ENCODE data around the gene NEDD4L.
A peak's percentile ranks its signal among the peaks of the same experiment; 100 is the strongest.

NEDD4L gene

GRCh38 chr18:58144671-58145285 is 100.8 kb downstream of the NEDD4L start:
- Mint-ChIP-seq H3K4me1 (no peaks in the 10 kb centered on the region), H3K36me3 (ENCODE audit: insufficient read depth) (no peaks in the 10 kb centered on the region), H3K27ac (ENCODE audit: low read depth) (no peak overlapping the region), H3K27me3 (peaks cover 43% of the 10 kb centered on the region), H3K9me3 (no peaks in the 10 kb centered on the region), H3K4me3 (no peak overlapping the region)
- ATAC-seq (replicated peaks; ENCODE audit: extremely low read depth, poor library complexity, severe bottlenecking) (no peak), DNase-seq (ENCODE audit: low spot score in 2 of 2) (no peak)

GRCh38 chr18:58146099-58146498 is 102.1 kb downstream of the NEDD4L start:
- Mint-ChIP-seq H3K27me3 (peaks cover 42% of the 10 kb centered on the region), H3K4me1 (no peaks in the 10 kb centered on the region), H3K36me3 (ENCODE audit: insufficient read depth) (no peaks in the 10 kb centered on the region), H3K4me3 (no peak overlapping the region), H3K27ac (ENCODE audit: low read depth) (no peak overlapping the region), H3K9me3 (no peaks in the 10 kb centered on the region)
- ATAC-seq (replicated peaks; ENCODE audit: extremely low read depth, poor library complexity, severe bottlenecking), result no peak
- no peak for DNase-seq (ENCODE audit: low spot score in 2 of 2)

- no peak for DNase-seq (ENCODE audit: low spot score in 2 of 2)
- peaks cover 46% of the 10 kb centered on the region for H3K27me3 Mint-ChIP-seq
- H3K27ac Mint-ChIP-seq (ENCODE audit: low read depth), result no peak overlapping the region
- H3K4me3 Mint-ChIP-seq, result no peak overlapping the region
- H3K9me3 Mint-ChIP-seq, result no peaks in the 10 kb centered on the region
- no peaks in the 10 kb centered on the region for H3K36me3 Mint-ChIP-seq (ENCODE audit: insufficient read depth)
- H3K4me1 Mint-ChIP-seq, result no peaks in the 10 kb centered on the region
- no peak for ATAC-seq (replicated peaks; ENCODE audit: extremely low read depth, poor library complexity, severe bottlenecking)
Measured at GRCh38 chr18:58148954-58149471, 105.0 kb downstream of the NEDD4L start.

GRCh38 chr18:58150772-58151171 is 106.7 kb downstream of the NEDD4L start:
- Mint-ChIP-seq H3K36me3 (ENCODE audit: insufficient read depth) (no peaks in the 10 kb centered on the region), H3K4me3 (no peak overlapping the region), H3K4me1 (no peaks in the 10 kb centered on the region), H3K27me3 (peaks cover 33% of the 10 kb centered on the region), H3K27ac (ENCODE audit: low read depth) (no peak overlapping the region), H3K9me3 (no peaks in the 10 kb centered on the region)
- DNase-seq (ENCODE audit: low spot score in 2 of 2) (no peak), ATAC-seq (replicated peaks; ENCODE audit: extremely low read depth, poor library complexity, severe bottlenecking) (no peak)

- no peak overlapping the region for H3K4me3 Mint-ChIP-seq
- no peaks in the 10 kb centered on the region for H3K9me3 Mint-ChIP-seq
- ATAC-seq (replicated peaks; ENCODE audit: extremely low read depth, poor library complexity, severe bottlenecking), result no peak
- no peaks in the 10 kb centered on the region for H3K36me3 Mint-ChIP-seq (ENCODE audit: insufficient read depth)
- no peak for DNase-seq (ENCODE audit: low spot score in 2 of 2)
- no peaks in the 10 kb centered on the region for H3K4me1 Mint-ChIP-seq
- peaks cover 31% of the 10 kb centered on the region for H3K27me3 Mint-ChIP-seq
- H3K27ac Mint-ChIP-seq (ENCODE audit: low read depth), result no peak overlapping the region
Measured at GRCh38 chr18:58152216-58152615, 108.2 kb downstream of the NEDD4L start.

GRCh38 chr18:58152891-58153290 is 108.9 kb downstream of the NEDD4L start:
- Mint-ChIP-seq H3K36me3 (ENCODE audit: insufficient read depth) (no peaks in the 10 kb centered on the region), H3K4me1 (no peaks in the 10 kb centered on the region), H3K4me3 (no peak overlapping the region), H3K9me3 (no peaks in the 10 kb centered on the region), H3K27me3 (peaks cover 36% of the 10 kb centered on the region), H3K27ac (ENCODE audit: low read depth) (no peak overlapping the region)
- DNase-seq (ENCODE audit: low spot score in 2 of 2) (no peak), ATAC-seq (replicated peaks; ENCODE audit: extremely low read depth, poor library complexity, severe bottlenecking) (no peak)

GRCh38 chr18:58156516-58156915 is 112.5 kb downstream of the NEDD4L start:
- ATAC-seq (replicated peaks; ENCODE audit: extremely low read depth, poor library complexity, severe bottlenecking), result no peak
- no peak for DNase-seq (ENCODE audit: low spot score in 2 of 2)
- no peak overlapping the region for H3K4me3 Mint-ChIP-seq
- H3K27ac Mint-ChIP-seq (ENCODE audit: low read depth), result no peak overlapping the region
- no peaks in the 10 kb centered on the region for H3K9me3 Mint-ChIP-seq
- H3K4me1 Mint-ChIP-seq, result no peaks in the 10 kb centered on the region
- peaks cover 43% of the 10 kb centered on the region for H3K27me3 Mint-ChIP-seq
- no peaks in the 10 kb centered on the region for H3K36me3 Mint-ChIP-seq (ENCODE audit: insufficient read depth)

- H3K27me3 Mint-ChIP-seq, result peaks cover 43% of the 10 kb centered on the region
- H3K9me3 Mint-ChIP-seq, result no peaks in the 10 kb centered on the region
- no peak overlapping the region for H3K4me3 Mint-ChIP-seq
- H3K36me3 Mint-ChIP-seq (ENCODE audit: insufficient read depth), result no peaks in the 10 kb centered on the region
- no peak overlapping the region for H3K27ac Mint-ChIP-seq (ENCODE audit: low read depth)
- H3K4me1 Mint-ChIP-seq, result no peaks in the 10 kb centered on the region
- no peak for ATAC-seq (replicated peaks; ENCODE audit: extremely low read depth, poor library complexity, severe bottlenecking)
- DNase-seq (ENCODE audit: low spot score in 2 of 2), result no peak
Measured at GRCh38 chr18:58157237-58157636, 113.2 kb downstream of the NEDD4L start.

GRCh38 chr18:58158008-58158407 is 114.0 kb downstream of the NEDD4L start:
- ATAC-seq (replicated peaks; ENCODE audit: extremely low read depth, poor library complexity, severe bottlenecking) (no peak), DNase-seq (ENCODE audit: low spot score in 2 of 2) (no peak)
- Mint-ChIP-seq H3K4me1 (no peaks in the 10 kb centered on the region), H3K36me3 (ENCODE audit: insufficient read depth) (no peaks in the 10 kb centered on the region), H3K27ac (ENCODE audit: low read depth) (no peak overlapping the region), H3K9me3 (no peaks in the 10 kb centered on the region), H3K4me3 (no peak overlapping the region), H3K27me3 (peaks cover 48% of the 10 kb centered on the region)

- ATAC-seq (replicated peaks; ENCODE audit: extremely low read depth, poor library complexity, severe bottlenecking) (no peak), DNase-seq (ENCODE audit: low spot score in 2 of 2) (no peak)
- Mint-ChIP-seq H3K4me3 (no peak overlapping the region), H3K27me3 (peaks cover 48% of the 10 kb centered on the region), H3K4me1 (no peaks in the 10 kb centered on the region), H3K9me3 (no peaks in the 10 kb centered on the region), H3K36me3 (ENCODE audit: insufficient read depth) (no peaks in the 10 kb centered on the region), H3K27ac (ENCODE audit: low read depth) (no peak overlapping the region)
Measured at GRCh38 chr18:58158459-58158858, 114.4 kb downstream of the NEDD4L start.

- Mint-ChIP-seq H3K4me3 (no peak overlapping the region), H3K27me3 (peaks cover 50% of the 10 kb centered on the region), H3K9me3 (no peaks in the 10 kb centered on the region), H3K27ac (ENCODE audit: low read depth) (peak overlapping the region; percentile 15), H3K4me1 (no peaks in the 10 kb centered on the region), H3K36me3 (ENCODE audit: insufficient read depth) (no peaks in the 10 kb centered on the region)
- DNase-seq (ENCODE audit: low spot score in 2 of 2) (no peak), ATAC-seq (replicated peaks; ENCODE audit: extremely low read depth, poor library complexity, severe bottlenecking) (no peak)
Measured at GRCh38 chr18:58161659-58162058, 117.6 kb downstream of the NEDD4L start.

GRCh38 chr18:58162127-58162526 is 118.1 kb downstream of the NEDD4L start:
- H3K4me1 Mint-ChIP-seq, result no peaks in the 10 kb centered on the region
- no peak for ATAC-seq (replicated peaks; ENCODE audit: extremely low read depth, poor library complexity, severe bottlenecking)
- H3K4me3 Mint-ChIP-seq, result no peak overlapping the region
- no peaks in the 10 kb centered on the region for H3K36me3 Mint-ChIP-seq (ENCODE audit: insufficient read depth)
- H3K9me3 Mint-ChIP-seq, result no peaks in the 10 kb centered on the region
- peak overlapping the region; percentile 15 for H3K27ac Mint-ChIP-seq (ENCODE audit: low read depth)
- H3K27me3 Mint-ChIP-seq, result peaks cover 45% of the 10 kb centered on the region
- no peak for DNase-seq (ENCODE audit: low spot score in 2 of 2)

GRCh38 chr18:58163004-58163590 is 119.1 kb downstream of the NEDD4L start:
- Mint-ChIP-seq H3K27me3 (peaks cover 39% of the 10 kb centered on the region), H3K4me1 (no peaks in the 10 kb centered on the region), H3K36me3 (ENCODE audit: insufficient read depth) (no peaks in the 10 kb centered on the region), H3K9me3 (no peaks in the 10 kb centered on the region), H3K4me3 (no peak overlapping the region), H3K27ac (ENCODE audit: low read depth) (no peak overlapping the region)
- no peak for DNase-seq (ENCODE audit: low spot score in 2 of 2)
- no peak for ATAC-seq (replicated peaks; ENCODE audit: extremely low read depth, poor library complexity, severe bottlenecking)
